ENCODE data around the gene APBA2. TPM values are rescaled to one million over a fixed set of nuclear protein-coding genes. Genes with fewer than 3 reads are reported as not detected.

APBA2 gene
- total RNA-seq, 1 donor from 2014 or later, result 5.3 TPM

GRCh38 chr15:28927043-28927442 is 41.3 kb downstream of the APBA2 start:
- no peaks in the 10 kb centered on the region for H3K27me3 ChIP-seq (ENCODE audit: control insufficient read depth, insufficient read depth, low read length)
- DNase-seq (ENCODE audit: low read depth) (no peak), FAIRE-seq (no peak)
- no peak for TF ChIP-seq CTCF (IDR thresholded peaks at IDR 0.05; ENCODE audit: insufficient read depth, low read length, severe bottlenecking)
- no peak overlapping the region for H3K4me3 ChIP-seq (ENCODE audit: low read depth, low read length)
- no peaks in the 10 kb centered on the region for H3K36me3 ChIP-seq (ENCODE audit: control insufficient read depth, insufficient read depth, low read length)

- Histone ChIP-seq H3K27me3 (ENCODE audit: control insufficient read depth, insufficient read depth, low read length) (no peaks in the 10 kb centered on the region), H3K36me3 (ENCODE audit: control insufficient read depth, insufficient read depth, low read length) (no peaks in the 10 kb centered on the region), H3K4me3 (ENCODE audit: low read depth, low read length) (no peak overlapping the region)
- FAIRE-seq, result no peak
- no peak for TF ChIP-seq CTCF (IDR thresholded peaks at IDR 0.05; ENCODE audit: insufficient read depth, low read length, severe bottlenecking)
- DNase-seq (ENCODE audit: low read depth), result no peak
Measured at GRCh38 chr15:28929200-28929599, 43.4 kb downstream of the APBA2 start.

- DNase-seq (ENCODE audit: low read depth) (no peak), FAIRE-seq (no peak)
- no peaks in the 10 kb centered on the region for H3K27me3 ChIP-seq (ENCODE audit: control insufficient read depth, insufficient read depth, low read length)
- H3K4me3 ChIP-seq (ENCODE audit: low read depth, low read length), result no peak overlapping the region
- no peaks in the 10 kb centered on the region for H3K36me3 ChIP-seq (ENCODE audit: control insufficient read depth, insufficient read depth, low read length)
- TF ChIP-seq CTCF (IDR thresholded peaks at IDR 0.05; ENCODE audit: insufficient read depth, low read length, severe bottlenecking), result no peak
Measured at GRCh38 chr15:28930011-28930410, 44.2 kb downstream of the APBA2 start.

- no peak for DNase-seq (ENCODE audit: low read depth)
- no peak for TF ChIP-seq CTCF (IDR thresholded peaks at IDR 0.05; ENCODE audit: insufficient read depth, low read length, severe bottlenecking)
- H3K27me3 ChIP-seq (ENCODE audit: control insufficient read depth, insufficient read depth, low read length), result no peaks in the 10 kb centered on the region
- peak; percentile 13 for FAIRE-seq
- no peaks in the 10 kb centered on the region for H3K36me3 ChIP-seq (ENCODE audit: control insufficient read depth, insufficient read depth, low read length)
- no peak overlapping the region for H3K4me3 ChIP-seq (ENCODE audit: low read depth, low read length)
Measured at GRCh38 chr15:28930476-28931291, 44.9 kb downstream of the APBA2 start.

- TF ChIP-seq CTCF (IDR thresholded peaks at IDR 0.05; ENCODE audit: insufficient read depth, low read length, severe bottlenecking), result no peak
- DNase-seq (ENCODE audit: low read depth), result no peak
Measured at GRCh38 chr15:28931828-28932227, 46.1 kb downstream of the APBA2 start.

GRCh38 chr15:28932361-28932760 is 46.6 kb downstream of the APBA2 start:
- Histone ChIP-seq H3K4me3 (ENCODE audit: low read depth, low read length) (no peak overlapping the region), H3K27me3 (ENCODE audit: control insufficient read depth, insufficient read depth, low read length) (no peaks in the 10 kb centered on the region), H3K36me3 (ENCODE audit: control insufficient read depth, insufficient read depth, low read length) (no peaks in the 10 kb centered on the region)
- FAIRE-seq, result no peak
- TF ChIP-seq CTCF (IDR thresholded peaks at IDR 0.05; ENCODE audit: insufficient read depth, low read length, severe bottlenecking), result no peak
- no peak for DNase-seq (ENCODE audit: low read depth)

More at GRCh38 chr15:28931828-28932227, 46.1 kb downstream of the APBA2 start:
- no peak for FAIRE-seq
- Histone ChIP-seq H3K4me3 (ENCODE audit: low read depth, low read length) (no peak overlapping the region), H3K36me3 (ENCODE audit: control insufficient read depth, insufficient read depth, low read length) (no peaks in the 10 kb centered on the region), H3K27me3 (ENCODE audit: control insufficient read depth, insufficient read depth, low read length) (no peaks in the 10 kb centered on the region)
